HUES48 (cell line): ENCODE data around the gene B4GALNT2.
A peak's percentile ranks its signal among the peaks of the same experiment; 100 is the strongest.

ENCODE experiments used
- H3K27ac ChIP-seq: one replicate; pipeline ENCODE4 v1.7.0; 2013; ENCODE audit warnings: low read depth, low read length, inconsistent platforms
- H3K27me3 ChIP-seq: 2 replicates; pipeline ENCODE4 v1.6.1; 2013; ENCODE audit warnings: mild to moderate bottlenecking, low read length; ENCODE audit not compliant: control insufficient read depth, insufficient read depth
- H3K36me3 ChIP-seq: 2 replicates; pipeline ENCODE4 v1.6.1; 2013; ENCODE audit warnings: low read length; ENCODE audit not compliant: control insufficient read depth, insufficient read depth
- H3K4me1 ChIP-seq: 2 replicates; pipeline ENCODE4 v1.6.1; 2013; ENCODE audit warnings: mild to moderate bottlenecking, low read length; ENCODE audit not compliant: control insufficient read depth, insufficient read depth
- H3K4me3 ChIP-seq: 2 replicates; pipeline ENCODE4 v1.5.1; 2013; ENCODE audit warnings: mild to moderate bottlenecking, low read depth, low read length
- H3K9ac ChIP-seq: 2 replicates; pipeline ENCODE4 v1.6.1; 2013; ENCODE audit warnings: mild to moderate bottlenecking, low read depth, low read length, moderate library complexity
- H3K9me3 ChIP-seq: 2 replicates; pipeline ENCODE4 v1.6.1; 2013; ENCODE audit warnings: low read length; ENCODE audit not compliant: control insufficient read depth, insufficient read depth

B4GALNT2 gene

DNA sequence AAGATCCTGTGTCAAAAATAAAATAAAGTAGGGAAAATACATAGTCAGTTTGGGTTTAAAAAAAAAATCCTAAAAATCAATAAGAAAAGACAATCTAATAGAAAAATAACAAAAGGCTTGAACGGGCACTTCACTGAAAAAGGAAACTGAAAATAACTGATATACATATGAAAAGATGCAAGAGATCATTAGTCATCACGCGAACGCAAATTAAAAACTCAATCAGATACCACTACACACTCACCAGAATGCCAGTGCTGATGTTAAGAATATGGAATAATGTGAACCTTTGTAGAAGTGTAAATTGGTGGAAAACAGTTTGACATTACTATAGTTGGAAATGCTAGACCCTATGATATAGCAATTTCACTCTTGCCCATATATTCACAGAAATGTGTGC lies 63.2 kb downstream of the B4GALNT2 start:
- H3K4me3 ChIP-seq, result no peak overlapping the region
- no peak overlapping the region for H3K27ac ChIP-seq
- H3K36me3 ChIP-seq, result no peaks in the 10 kb centered on the region
- H3K27me3 ChIP-seq, result no peaks in the 10 kb centered on the region
- H3K9me3 ChIP-seq, result no peaks in the 10 kb centered on the region
- H3K4me1 ChIP-seq, result no peaks in the 10 kb centered on the region
- H3K9ac ChIP-seq, result no peak overlapping the region

DNA sequence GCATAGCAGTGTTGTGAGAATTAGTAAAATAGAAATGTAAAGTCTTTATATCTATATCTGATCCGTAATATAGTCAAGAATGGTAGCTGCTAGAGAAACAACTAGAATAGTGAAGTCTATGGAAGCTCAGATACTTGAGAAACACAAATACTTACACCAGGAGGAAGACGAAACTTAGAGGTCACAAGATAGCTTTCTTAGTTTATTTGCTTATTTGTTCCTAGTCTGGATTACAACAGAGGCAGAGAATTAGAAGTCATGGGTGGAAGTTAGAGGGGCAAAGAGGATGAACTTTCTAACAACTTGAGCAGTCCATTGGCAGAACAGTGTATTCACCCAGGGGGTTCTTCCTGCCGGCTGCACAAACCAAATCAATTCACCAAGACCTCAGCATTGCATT lies 64.0 kb downstream of the B4GALNT2 start:
- no peaks in the 10 kb centered on the region for H3K9me3 ChIP-seq
- no peak overlapping the region for H3K9ac ChIP-seq
- no peaks in the 10 kb centered on the region for H3K4me1 ChIP-seq
- H3K27me3 ChIP-seq, result no peaks in the 10 kb centered on the region
- no peak overlapping the region for H3K27ac ChIP-seq
- H3K4me3 ChIP-seq, result no peak overlapping the region
- H3K36me3 ChIP-seq, result no peaks in the 10 kb centered on the region

DNA sequence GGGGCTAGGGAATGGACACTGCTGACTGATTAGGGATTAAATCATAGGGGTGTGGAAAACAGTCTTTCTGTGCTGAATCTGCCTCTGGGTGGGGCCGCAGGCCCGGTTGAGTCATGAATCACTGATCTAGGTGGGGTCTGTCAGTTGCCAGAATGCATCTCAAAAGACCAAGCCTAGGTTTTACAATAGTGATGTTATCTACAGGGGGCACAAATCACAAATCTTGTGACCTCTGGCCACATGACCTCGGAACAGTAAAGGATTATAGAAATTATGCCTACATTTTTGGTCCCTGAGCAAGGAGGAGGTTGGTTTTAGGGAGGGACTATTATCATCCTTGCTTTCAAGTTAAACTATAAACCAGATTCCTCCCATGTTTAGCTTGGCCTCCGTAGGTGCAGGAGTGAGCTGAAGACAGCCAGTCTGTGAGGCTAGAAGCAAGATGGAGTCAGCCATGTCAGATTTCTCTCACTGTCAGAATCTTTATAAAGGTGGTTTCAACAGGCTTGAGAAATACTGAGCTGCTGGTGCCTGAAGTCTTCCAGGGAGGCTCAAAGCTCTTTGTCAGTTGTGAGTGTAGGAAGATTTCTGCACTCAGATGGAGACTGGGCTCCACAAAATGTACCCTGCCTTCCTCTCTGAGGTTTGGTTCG lies 64.9 kb downstream of the B4GALNT2 start:
- no peaks in the 10 kb centered on the region for H3K27me3 ChIP-seq
- no peak overlapping the region for H3K27ac ChIP-seq
- no peaks in the 10 kb centered on the region for H3K9me3 ChIP-seq
- no peaks in the 10 kb centered on the region for H3K4me1 ChIP-seq
- no peak overlapping the region for H3K4me3 ChIP-seq
- H3K36me3 ChIP-seq, result no peaks in the 10 kb centered on the region
- no peak overlapping the region for H3K9ac ChIP-seq

DNA sequence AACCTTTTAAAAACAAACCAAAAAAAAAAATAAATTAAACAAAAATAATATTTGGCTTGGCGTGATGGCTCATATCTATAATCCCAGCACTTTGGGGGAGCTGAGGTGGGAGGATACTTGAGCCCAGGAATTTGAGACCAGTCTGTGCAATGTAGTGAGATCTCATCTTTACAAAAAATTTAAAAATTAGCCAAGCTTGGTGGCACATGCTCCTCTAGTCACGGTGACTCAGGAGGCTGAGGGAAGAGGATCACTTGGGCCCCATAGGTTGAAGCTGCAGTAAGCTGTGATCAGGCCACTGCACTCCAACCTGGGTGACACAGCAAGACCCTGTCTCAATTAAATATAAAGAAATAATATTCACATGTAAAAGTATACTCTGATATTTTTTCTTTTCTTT lies 65.6 kb downstream of the B4GALNT2 start:
- no peaks in the 10 kb centered on the region for H3K27me3 ChIP-seq
- H3K4me3 ChIP-seq, result no peak overlapping the region
- H3K9ac ChIP-seq, result no peak overlapping the region
- H3K36me3 ChIP-seq, result no peaks in the 10 kb centered on the region
- H3K27ac ChIP-seq, result no peak overlapping the region
- H3K9me3 ChIP-seq, result no peaks in the 10 kb centered on the region
- no peaks in the 10 kb centered on the region for H3K4me1 ChIP-seq

DNA sequence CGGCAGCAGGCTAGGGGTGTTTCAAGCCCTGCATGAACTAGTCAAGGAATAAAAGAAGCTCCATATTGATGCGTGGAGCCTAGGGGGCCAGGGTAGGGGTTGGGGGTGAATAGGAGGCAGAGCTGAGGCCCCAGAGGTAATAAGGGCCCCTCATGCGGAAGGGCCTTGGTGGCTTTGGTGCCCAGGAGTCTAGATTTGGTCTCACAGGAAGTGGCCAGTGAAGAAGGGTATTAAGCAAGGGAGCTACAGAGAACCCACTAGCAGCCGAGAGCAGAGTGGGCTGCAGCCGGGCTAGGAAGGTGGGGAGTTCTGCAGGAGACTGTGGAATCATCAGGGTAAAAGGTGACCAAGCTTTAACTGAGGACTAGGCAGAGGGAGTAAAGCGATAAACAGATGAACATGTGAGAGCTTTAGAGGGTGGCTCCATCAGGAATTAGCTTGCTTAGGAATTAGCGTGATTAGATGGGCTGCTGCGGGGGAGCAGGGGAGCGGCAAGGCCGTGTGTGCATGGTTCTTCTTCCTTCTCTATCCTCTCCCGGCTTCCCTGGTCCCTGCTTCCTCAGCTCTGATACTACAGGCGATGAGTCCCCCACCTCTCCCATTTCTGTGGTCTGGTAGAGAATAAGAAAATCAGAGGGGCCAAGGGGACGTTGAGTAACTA lies 68.0 kb downstream of the B4GALNT2 start:
- Histone ChIP-seq H3K4me3 (no peak overlapping the region), H3K9ac (no peak overlapping the region), H3K27me3 (no peaks in the 10 kb centered on the region), H3K9me3 (no peaks in the 10 kb centered on the region), H3K27ac (no peak overlapping the region), H3K36me3 (no peaks in the 10 kb centered on the region), H3K4me1 (no peaks in the 10 kb centered on the region)

DNA sequence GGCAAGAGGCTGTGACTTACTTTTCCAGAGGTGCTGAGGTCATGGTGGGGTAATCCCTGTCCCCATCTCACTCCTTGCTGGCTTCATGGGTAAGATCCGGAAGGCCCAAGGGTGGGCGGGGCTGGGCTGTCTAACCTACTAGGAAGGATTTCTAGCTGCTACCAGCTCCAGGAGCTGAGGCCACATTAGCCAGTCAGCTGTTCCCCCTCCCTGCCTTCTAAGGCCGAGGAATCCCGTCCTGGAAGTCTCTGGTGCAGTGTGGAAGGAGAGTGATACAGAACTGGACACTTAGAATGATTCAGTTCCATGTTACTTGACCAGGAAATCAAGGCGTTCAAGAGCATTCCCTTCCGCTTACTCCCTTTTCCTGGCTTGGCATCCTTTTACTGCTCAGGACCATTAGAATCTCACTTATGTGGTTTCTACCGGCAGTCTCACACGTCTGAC lies 68.9 kb downstream of the B4GALNT2 start:
- Histone ChIP-seq H3K9ac (no peak overlapping the region), H3K36me3 (no peaks in the 10 kb centered on the region), H3K27ac (no peak overlapping the region), H3K9me3 (no peaks in the 10 kb centered on the region), H3K4me1 (no peaks in the 10 kb centered on the region), H3K4me3 (no peak overlapping the region), H3K27me3 (no peaks in the 10 kb centered on the region)

DNA sequence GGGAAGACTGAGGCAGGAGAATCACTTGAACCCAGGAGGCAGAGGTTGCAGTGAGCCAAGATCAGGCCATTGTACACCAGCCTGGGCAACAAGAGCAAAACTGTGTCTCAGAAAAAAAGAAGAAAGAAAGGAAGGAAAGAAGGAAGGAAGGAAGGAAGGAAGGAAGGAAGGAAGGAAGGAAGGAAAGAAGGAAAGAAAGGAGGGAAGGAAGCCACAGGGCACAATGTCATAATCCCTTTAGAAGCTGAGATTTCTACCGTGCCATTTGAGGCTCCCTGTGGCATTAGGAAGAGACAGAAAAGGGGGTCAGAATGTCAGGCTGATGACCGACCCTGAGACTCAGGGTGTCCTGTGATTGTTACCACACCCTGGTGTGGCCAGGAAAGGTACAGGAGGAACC lies 71.2 kb downstream of the B4GALNT2 start:
- no peak overlapping the region for H3K4me3 ChIP-seq
- no peak overlapping the region for H3K9ac ChIP-seq
- H3K27me3 ChIP-seq, result no peaks in the 10 kb centered on the region
- H3K27ac ChIP-seq, result no peak overlapping the region
- no peaks in the 10 kb centered on the region for H3K4me1 ChIP-seq
- H3K36me3 ChIP-seq, result no peaks in the 10 kb centered on the region
- no peaks in the 10 kb centered on the region for H3K9me3 ChIP-seq

DNA sequence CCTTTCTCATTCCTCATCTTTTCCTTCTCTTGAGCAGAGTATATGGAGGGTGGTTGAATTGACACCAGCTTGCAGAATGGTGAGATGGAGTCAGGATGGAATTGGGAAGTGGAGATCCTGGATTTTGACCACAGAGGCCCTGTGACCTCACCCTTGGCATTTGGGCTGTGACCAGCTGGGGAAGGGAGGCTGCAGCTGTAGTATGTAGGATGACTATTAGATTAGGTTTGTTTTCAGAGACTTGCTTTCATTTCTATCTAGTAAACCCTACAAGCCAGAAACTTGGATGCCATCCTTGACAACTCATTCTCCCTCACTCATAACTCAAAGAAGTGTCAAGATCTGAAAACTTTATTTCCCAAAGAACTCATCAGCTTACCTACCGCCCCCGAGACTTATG lies 71.9 kb downstream of the B4GALNT2 start:
- Histone ChIP-seq H3K9ac (no peak overlapping the region), H3K4me3 (no peak overlapping the region), H3K4me1 (peaks cover under 1% of the 10 kb centered on the region; the same call in 1 of the 2 replicates), H3K27ac (no peak overlapping the region), H3K27me3 (no peaks in the 10 kb centered on the region), H3K36me3 (no peaks in the 10 kb centered on the region), H3K9me3 (no peaks in the 10 kb centered on the region)

DNA sequence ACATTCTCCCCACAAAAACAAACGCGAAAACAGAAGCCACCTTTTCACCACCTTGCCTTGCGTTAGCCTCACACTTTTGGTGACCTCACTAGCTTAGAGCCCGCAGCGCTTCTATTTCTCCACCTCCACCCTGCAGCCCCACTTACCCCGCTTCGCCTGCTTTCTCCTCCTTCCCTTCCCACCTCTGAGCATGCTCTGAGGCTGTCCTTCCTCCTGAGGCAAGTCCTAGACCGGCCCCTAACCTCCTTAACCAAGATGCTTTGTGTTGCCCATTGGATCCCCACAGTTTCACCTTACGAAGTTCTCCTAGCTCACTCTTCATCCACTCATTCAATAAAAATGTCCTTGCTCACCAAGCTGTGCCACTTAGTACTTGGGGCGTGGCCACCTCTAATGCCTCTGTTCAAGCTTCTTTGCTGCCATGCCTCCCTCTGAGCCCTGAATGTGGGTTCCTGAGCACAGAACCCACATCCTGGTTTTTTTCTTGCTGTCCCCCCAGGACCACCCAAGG lies 76.5 kb downstream of the B4GALNT2 start:
- Histone ChIP-seq H3K4me1 (peaks cover 25% of the 10 kb centered on the region), H3K4me3 (no peak overlapping the region), H3K27me3 (no peaks in the 10 kb centered on the region; the same call in 1 of the 2 replicates), H3K9me3 (no peaks in the 10 kb centered on the region), H3K36me3 (no peaks in the 10 kb centered on the region), H3K27ac (no peak overlapping the region), H3K9ac (no peak overlapping the region)

DNA sequence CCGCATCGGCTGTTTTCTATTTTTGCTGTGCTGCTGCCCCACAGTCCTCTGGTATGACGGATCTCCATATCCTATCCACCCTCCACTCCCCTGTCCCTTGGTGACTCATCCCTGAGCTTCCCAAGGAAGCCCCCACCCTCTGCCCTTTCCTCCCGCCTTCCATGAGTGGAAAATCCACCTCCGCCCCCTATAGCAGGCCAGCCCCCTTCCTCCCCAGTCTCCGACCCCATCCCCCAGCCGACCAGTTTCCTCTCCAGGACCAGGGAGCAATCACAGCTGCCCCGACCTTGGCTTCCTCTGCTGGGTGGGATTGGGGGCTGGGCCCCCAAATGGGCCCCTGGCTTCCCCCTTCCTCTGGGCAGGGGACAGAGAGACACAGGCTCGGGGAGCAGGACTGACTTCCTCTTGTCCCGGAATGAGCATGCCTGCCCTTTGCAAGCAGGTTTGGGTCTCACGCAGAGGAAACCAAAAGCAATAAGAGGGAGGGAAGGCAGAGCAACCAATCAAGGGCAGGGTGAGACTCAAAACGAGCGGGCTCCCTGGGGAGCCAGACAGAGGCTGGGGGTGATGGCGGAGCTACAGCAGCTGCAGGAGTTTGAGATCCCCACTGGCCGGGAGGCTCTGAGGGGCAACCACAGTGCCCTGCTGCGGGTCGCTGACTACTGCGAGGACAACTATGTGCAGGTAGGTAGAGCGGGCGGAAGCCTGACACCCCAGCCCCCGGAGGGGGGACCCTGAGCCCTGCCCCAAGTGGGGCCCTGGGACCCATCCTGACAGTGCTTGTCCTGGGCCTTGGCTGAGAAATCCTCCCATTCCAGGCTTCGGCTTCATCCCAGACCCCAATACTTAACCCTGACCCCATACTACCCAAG lies 77.8 kb downstream of the B4GALNT2 start, which contains the start of the genes ABI3 and GNGT2:
TSS of gene ABI3 (plus strand) at position 550 of the 872 bp plus-strand sequence. CDS start at position 568, 18 bp downstream.
TSS of gene GNGT2 (minus strand) at position 417 of the 872 bp plus-strand sequence. CDS start 3,152 bp downstream, outside the sequence.
- Histone ChIP-seq H3K9ac (no peak within 1 kb of the TSS), H3K4me1 (peaks cover 25% of the 10 kb centered on the region), H3K36me3 (no peaks in the 10 kb centered on the region), H3K9me3 (no peaks in the 10 kb centered on the region), H3K4me3 (no peak within 1 kb of the TSS), H3K27me3 (no peaks in the 10 kb centered on the region; the same call in 1 of the 2 replicates), H3K27ac (peak within 1 kb of the TSS; percentile 69)
